Measurements from ENCODE around the gene KCNC1.

The KCNC1 gene

DNA sequence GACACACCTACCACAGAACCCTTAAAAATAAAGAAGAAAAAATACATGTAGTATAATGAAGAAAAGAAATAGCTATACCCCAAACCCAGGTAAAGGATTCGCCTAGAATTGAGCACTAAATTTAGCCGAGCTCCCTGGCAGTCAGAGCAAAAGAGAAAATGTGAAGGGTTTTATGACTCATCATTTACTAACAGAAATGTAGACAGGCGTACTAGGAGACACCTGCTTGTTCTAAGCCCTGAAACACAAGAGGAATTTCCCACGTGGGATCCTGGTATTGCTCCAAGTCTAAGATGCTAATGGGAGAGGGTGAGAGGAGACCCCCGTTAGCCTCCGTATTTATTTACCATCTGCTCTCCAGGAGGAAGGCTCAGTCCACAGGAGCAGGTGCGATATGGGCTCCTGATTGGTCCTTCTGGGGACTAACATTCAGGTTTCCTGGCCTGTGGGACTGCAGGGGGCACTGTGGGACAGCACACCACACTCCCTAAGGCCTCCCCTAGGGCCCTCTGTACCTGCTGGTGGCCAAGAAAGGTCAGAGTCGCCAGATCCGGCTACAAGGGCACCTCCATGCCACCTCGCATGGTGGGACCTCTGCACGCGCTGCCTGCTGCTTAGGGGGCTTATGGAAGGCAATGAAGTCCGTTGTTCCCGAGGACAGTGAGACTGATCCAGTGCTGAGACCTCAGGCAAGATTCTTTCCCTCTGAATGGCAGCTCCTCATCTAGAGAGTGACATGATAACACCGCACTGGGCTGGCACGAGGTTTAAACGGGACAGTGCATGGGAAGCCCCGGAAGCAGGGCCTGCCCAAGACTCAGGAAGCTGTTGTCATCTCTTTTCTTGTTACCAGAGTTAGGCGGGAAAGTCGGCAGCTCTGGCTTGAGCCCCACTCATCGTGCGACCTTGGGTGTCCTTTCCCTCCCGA lies 25.8 kb downstream of the KCNC1 start:
- H3K4me3 ChIP-seq (ENCODE audit: low read length, poor library complexity, severe bottlenecking): no peak overlapping the region
- no peaks in the 10 kb centered on the region for H3K36me3 ChIP-seq (ENCODE audit: insufficient read depth, low read length)
- H3F3A ChIP-seq (ENCODE audit: low read depth): no peaks in the 10 kb centered on the region
- H3K9me2 ChIP-seq (replicated peaks; ENCODE audit: low read depth, low read length): no peaks in the 10 kb centered on the region
- H3K4me2 ChIP-seq (ENCODE audit: low read depth, low read length, poor library complexity, severe bottlenecking): no peak overlapping the region
- H3K27me3 ChIP-seq (ENCODE audit: insufficient read depth, low read length, poor library complexity, severe bottlenecking): no peaks in the 10 kb centered on the region
- no peak overlapping the region for H3K9ac ChIP-seq (ENCODE audit: low read depth, low read length, poor library complexity, severe bottlenecking)
- H3K4me1 ChIP-seq (ENCODE audit: insufficient read depth, low read length, poor library complexity, severe bottlenecking): no peaks in the 10 kb centered on the region
- no peaks in the 10 kb centered on the region for H4K20me1 ChIP-seq (ENCODE audit: insufficient read depth, low read length, poor library complexity, severe bottlenecking)
- TF ChIP-seq EZH2phosphoT487 (IDR thresholded peaks at IDR 0.05; ENCODE audit: borderline replicate concordance): no peak
- TF ChIP-seq, protein P1, sequence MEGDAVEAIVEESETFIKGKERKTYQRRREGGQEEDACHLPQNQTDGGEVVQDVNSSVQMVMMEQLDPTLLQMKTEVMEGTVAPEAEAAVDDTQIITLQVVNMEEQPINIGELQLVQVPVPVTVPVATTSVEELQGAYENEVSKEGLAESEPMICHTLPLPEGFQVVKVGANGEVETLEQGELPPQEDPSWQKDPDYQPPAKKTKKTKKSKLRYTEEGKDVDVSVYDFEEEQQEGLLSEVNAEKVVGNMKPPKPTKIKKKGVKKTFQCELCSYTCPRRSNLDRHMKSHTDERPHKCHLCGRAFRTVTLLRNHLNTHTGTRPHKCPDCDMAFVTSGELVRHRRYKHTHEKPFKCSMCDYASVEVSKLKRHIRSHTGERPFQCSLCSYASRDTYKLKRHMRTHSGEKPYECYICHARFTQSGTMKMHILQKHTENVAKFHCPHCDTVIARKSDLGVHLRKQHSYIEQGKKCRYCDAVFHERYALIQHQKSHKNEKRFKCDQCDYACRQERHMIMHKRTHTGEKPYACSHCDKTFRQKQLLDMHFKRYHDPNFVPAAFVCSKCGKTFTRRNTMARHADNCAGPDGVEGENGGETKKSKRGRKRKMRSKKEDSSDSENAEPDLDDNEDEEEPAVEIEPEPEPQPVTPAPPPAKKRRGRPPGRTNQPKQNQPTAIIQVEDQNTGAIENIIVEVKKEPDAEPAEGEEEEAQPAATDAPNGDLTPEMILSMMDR (conservative IDR thresholded peaks at IDR 0.05; ENCODE audit: low read length): peak; percentile 76
- no peak overlapping the region for H2AFZ ChIP-seq (ENCODE audit: low read length)
- no peaks in the 10 kb centered on the region for H3K79me2 ChIP-seq (ENCODE audit: insufficient read depth, low read length)
- no peaks in the 10 kb centered on the region for H3K9me3 ChIP-seq (ENCODE audit: insufficient read depth, low read depth, low read length)

DNA sequence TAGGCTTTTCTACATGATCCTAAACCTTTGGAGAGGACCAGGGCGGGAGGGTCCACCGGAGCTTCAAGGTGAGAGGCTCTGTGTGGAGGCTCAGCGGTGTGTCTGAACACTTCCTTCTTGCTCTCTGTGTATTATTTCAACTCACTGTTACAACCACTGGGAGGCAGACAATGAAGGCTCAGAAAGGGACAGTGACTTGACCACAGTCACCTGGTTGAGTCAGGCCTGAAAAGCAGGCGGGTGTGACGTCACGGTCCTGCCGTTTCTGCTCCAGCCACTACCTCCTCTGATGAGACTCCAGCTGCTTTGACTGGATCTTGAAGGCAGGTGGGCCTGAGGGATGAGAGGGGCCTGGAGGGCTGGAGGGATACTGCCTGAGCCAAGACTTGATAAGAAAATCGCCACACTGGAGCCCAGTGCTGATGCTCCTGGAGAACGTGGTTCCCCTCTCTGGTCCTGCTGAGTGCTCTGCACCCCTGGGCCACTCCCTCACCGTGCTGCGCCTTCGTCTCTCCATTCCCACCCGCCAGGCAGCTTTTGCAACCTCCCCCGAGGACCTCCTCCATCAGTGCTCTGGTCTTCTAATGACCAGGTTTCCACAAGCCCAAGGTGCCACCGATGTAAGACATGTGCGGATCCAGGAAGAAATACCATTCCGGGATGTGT lies 27.9 kb downstream of the KCNC1 start:
- no peak overlapping the region for H3K4me2 ChIP-seq (ENCODE audit: low read depth, low read length, poor library complexity, severe bottlenecking)
- H3K9ac ChIP-seq (ENCODE audit: low read depth, low read length, poor library complexity, severe bottlenecking): no peak overlapping the region
- no peaks in the 10 kb centered on the region for H3K9me3 ChIP-seq (ENCODE audit: insufficient read depth, low read depth, low read length)
- TF ChIP-seq, protein P1 (conservative IDR thresholded peaks at IDR 0.05; ENCODE audit: low read length): 0 out of 2 replicates have a peak, but pooled peaks have one; percentile 8
- no peak for TF ChIP-seq EZH2phosphoT487 (IDR thresholded peaks at IDR 0.05; ENCODE audit: borderline replicate concordance)
- no peak overlapping the region for H2AFZ ChIP-seq (ENCODE audit: low read length)
- H3K27me3 ChIP-seq (ENCODE audit: insufficient read depth, low read length, poor library complexity, severe bottlenecking): no peaks in the 10 kb centered on the region
- no peaks in the 10 kb centered on the region for H3K4me1 ChIP-seq (ENCODE audit: insufficient read depth, low read length, poor library complexity, severe bottlenecking)
- H3K4me3 ChIP-seq (ENCODE audit: low read length, poor library complexity, severe bottlenecking): no peak overlapping the region
- H3K36me3 ChIP-seq (ENCODE audit: insufficient read depth, low read length): no peaks in the 10 kb centered on the region
- H3K9me2 ChIP-seq (replicated peaks; ENCODE audit: low read depth, low read length): no peaks in the 10 kb centered on the region
- H3F3A ChIP-seq (ENCODE audit: low read depth): no peaks in the 10 kb centered on the region
- no peaks in the 10 kb centered on the region for H4K20me1 ChIP-seq (ENCODE audit: insufficient read depth, low read length, poor library complexity, severe bottlenecking)
- H3K79me2 ChIP-seq (ENCODE audit: insufficient read depth, low read length): no peaks in the 10 kb centered on the region

DNA sequence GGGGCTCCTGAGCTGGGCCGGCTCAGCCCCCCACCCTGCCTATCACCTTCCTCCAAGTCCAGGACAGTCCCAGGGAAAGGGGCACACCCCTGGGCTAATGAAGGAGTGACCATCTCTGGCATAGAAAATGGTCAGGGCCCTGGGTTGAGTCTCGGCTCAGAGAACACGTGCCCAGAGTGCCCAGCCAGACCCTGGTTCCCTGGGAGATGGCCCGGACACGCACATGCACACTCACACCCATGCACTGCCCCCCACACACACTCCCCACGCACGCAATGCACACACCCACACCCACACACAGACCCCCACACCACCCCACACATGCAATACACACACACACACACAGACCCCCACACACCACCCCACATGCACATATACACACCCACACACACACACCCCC lies 28.7 kb downstream of the KCNC1 start:
- H3K79me2 ChIP-seq (ENCODE audit: insufficient read depth, low read length): no peaks in the 10 kb centered on the region
- H3K9me3 ChIP-seq (ENCODE audit: insufficient read depth, low read depth, low read length): no peaks in the 10 kb centered on the region
- H3K9ac ChIP-seq (ENCODE audit: low read depth, low read length, poor library complexity, severe bottlenecking): no peak overlapping the region
- H3F3A ChIP-seq (ENCODE audit: low read depth): no peaks in the 10 kb centered on the region
- no peaks in the 10 kb centered on the region for H3K36me3 ChIP-seq (ENCODE audit: insufficient read depth, low read length)
- H4K20me1 ChIP-seq (ENCODE audit: insufficient read depth, low read length, poor library complexity, severe bottlenecking): no peaks in the 10 kb centered on the region
- H3K4me3 ChIP-seq (ENCODE audit: low read length, poor library complexity, severe bottlenecking): no peak overlapping the region
- no peak overlapping the region for H2AFZ ChIP-seq (ENCODE audit: low read length)
- no peaks in the 10 kb centered on the region for H3K27me3 ChIP-seq (ENCODE audit: insufficient read depth, low read length, poor library complexity, severe bottlenecking)
- H3K4me2 ChIP-seq (ENCODE audit: low read depth, low read length, poor library complexity, severe bottlenecking): no peak overlapping the region
- no peaks in the 10 kb centered on the region for H3K4me1 ChIP-seq (ENCODE audit: insufficient read depth, low read length, poor library complexity, severe bottlenecking)
- H3K9me2 ChIP-seq (replicated peaks; ENCODE audit: low read depth, low read length): no peaks in the 10 kb centered on the region
- TF ChIP-seq, protein P1 (conservative IDR thresholded peaks at IDR 0.05; ENCODE audit: low read length): no peak
- TF ChIP-seq EZH2phosphoT487 (IDR thresholded peaks at IDR 0.05; ENCODE audit: borderline replicate concordance): no peak

All from Loucy (cell line).